Measurements from ENCODE around the gene OR8J3.
"Not testable (repeated sequence)": the region's sequence is repeated elsewhere in the genome, so short reads cannot be mapped to it uniquely, and the experiment has no call there.

The OR8J3 gene, protein sequence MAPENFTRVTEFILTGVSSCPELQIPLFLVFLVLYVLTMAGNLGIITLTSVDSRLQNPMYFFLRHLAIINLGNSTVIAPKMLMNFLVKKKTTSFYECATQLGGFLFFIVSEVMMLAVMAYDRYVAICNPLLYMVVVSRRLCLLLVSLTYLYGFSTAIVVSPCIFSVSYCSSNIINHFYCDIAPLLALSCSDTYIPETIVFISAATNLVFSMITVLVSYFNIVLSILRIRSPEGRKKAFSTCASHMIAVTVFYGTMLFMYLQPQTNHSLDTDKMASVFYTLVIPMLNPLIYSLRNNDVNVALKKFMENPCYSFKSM
- total RNA-seq, result 0 reads per million in 2 experiments

DNA sequence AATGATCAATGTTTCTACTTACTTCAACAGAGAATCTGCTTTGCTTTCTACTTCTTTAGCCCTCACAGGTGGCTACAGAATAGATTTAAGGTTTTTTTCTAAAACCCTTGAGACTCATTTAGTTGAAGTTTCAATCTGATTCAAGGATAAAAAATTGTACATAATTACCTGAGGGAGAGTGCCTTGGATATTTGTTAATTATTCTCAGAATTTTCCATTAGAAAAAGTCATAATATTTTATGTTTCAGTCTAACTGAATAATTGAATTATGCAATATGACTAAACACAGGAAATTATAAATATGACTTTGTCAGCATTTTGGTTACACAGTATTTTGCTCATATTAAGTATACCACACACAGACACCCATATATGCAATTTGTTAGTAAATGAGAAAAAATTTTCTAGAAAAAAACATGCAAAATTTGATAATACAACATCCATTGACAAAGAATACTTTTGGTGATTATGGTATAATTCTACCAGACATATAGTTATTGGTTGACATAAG, at the start of gene OR8J3:
Gene OR8J3, minus strand, starts transcription at position 51 of the 511 bp plus-strand sequence. CDS start 2,483 bp downstream, outside the sequence.
- DNase-seq (ENCODE audit: low read depth), result no peak

DNA sequence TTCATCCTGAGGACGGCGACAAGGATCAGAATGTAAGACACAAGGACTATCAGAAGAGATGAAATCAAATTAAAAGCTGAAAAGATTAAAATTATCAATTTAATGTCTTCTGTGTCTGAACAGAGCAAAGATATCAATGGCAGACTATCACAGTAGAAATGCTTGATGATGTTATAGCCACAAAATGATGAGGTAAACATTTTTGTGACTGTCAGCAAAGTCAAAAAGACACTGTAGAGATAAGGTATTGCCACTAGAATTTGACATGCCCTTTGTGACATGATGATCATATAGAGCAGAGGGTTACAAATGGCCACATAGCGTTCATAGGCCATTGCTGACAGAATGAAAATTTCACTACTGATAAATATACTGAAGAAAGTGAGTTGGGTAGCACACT, 48.6 kb upstream of the OR8J3 start:
- DNase-seq (ENCODE audit: low read depth), result no peak

DNA sequence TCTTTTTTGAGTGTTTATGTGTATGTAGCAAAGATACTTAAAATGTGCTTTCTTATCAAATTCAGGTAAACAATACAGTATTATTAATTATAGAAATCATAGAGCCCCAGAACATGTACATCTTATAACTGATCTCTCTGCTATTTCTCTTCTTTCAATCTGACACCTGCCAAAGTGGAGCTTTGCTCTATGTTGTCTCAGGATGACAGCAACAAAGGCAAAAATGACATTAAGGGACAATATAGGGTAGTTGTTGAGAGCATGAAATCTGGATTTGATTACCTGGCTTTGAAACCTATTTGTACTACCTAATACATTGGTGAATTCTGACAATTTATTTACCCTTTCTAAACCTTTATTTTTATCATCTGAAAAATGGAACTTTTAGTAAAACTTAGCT, 43.5 kb upstream of the OR8J3 start:
- DNase-seq (ENCODE audit: low read depth), result no peak

DNA sequence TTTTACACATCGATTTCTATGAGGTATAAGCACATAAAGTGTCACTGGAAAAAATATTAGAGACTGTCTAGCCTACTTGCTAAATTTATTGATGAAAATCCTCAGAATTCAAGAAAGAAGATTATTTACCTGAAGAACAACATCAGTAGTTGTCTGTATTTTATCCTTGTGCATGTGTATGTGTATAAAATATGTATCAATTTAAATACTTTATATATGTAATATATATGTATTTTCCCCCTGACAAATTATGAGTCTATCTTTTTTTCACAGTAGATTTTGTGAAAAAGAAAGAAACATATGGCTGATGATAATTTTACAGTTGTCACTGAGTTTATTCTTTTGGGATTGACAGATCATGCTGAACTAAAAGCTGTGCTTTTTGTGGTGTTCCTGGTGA, 36.3 kb upstream of the OR8J3 start, which contains the start of gene OR5J2:
Gene OR5J2, plus strand, starts transcription at position 301 of the 400 bp plus-strand sequence. Its CDS starts 0 bp downstream, at position 301.
- DNase-seq (ENCODE audit: low read depth), result no peak

DNA sequence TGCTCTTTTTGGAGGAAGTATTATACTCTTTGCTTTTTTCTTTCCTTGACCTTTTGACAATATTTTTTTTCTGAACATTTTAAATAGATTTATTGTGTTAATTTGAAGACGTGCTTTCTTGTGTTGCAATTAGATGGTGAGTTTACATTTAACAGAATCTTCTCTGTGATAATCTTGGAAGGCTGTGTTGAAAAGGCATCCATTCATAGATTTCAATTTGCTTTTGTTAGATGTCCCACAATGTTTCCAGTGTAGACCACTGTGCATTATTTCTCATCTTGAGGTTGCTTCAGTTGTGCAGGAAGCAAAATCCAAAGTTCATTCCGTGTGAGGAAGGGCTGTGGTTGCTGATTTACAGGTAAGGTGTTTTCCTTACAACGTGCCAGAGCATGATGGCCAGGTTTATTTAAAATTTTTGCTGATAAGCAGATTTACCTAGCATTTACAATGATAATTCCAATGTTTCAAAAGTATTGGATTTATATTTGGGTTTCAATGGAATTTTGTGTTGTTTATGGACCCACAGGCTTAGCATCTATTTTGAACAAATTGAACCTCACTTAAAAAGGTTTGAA, 32.3 kb upstream of the OR8J3 start:
- DNase-seq (ENCODE audit: low read depth), result no peak

DNA sequence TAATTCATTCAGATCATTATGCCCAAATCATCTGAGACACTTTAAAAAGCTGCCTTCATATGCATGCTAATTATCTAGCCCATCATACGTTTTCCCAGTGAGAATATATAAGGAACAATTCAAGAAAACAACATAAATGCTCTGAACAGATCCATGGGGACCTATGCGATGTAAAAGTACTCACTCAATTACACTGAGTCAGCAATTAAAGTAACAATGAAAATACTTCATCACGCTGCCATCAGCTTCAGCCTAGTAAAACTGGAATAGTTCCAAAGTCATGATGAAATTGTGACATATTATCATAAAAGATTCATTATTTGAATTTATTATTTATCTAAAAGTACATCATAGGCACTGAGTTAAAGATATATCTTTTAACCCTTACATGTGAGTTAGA, 23.8 kb upstream of the OR8J3 start:
- no peak for DNase-seq (ENCODE audit: low read depth)

DNA sequence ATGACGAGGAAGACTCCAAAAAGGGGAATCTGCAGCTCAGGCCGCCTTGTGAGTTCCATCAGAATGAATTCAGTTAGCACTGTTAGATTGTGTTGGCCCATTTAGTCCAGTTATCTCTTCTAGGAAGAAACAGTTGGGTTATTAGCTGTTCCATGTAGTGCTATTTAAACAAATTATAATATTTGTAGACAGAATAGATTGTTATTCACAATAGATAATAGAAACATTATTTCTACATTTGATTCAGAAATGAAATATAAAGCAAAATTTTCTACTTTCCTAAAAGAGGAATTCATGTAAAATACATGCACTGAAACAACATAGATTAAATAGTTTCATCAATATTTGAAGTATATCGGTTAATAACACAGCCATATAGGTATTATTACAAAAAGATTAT, 20.2 kb upstream of the OR8J3 start, which contains the start of gene OR8K5:
Gene OR8K5, minus strand, starts transcription at position 101 of the 400 bp plus-strand sequence. Its CDS starts 0 bp downstream, at position 101.
- DNase-seq (ENCODE audit: low read depth), result no peak

DNA sequence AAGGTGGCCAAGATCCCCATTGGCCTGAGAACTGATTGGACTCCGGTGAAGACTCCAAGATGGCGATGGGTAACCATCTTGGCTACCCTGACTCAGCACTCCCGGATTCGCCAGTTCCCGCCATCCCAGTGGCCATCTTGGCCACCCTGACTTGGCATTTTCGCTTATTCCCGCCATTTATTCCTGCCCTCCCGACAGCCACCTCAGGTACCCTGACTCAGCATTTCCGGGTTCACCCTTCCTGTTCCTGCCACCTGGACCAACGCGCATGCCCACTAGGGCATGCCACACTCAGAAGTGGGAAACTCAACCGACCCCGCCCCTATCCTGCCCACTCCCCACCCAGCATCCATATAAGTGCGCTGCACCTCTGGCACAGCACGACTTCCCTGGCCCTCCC, 12.3 kb upstream of the OR8J3 start:
- no peak for DNase-seq (ENCODE audit: low read depth)

DNA sequence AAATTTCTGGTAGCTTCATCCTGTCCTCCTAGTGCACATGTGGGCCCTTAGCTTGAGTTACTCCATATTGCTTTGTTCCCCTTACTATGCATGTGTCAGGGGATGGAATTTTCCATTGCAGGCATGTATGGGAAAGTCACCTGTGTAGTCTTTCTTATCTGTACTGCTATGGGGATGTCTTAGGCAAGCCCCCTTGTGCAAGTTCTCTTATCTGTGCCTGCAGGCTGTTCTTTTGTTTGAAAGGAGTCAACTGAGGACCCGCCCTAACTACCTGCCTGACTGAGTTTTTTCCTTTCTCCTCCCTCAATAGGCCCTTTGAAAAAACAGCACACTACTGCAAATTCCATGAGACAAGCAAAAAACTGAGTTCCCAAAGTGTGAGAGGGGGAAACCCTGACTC, 11.4 kb upstream of the OR8J3 start:
- no peak for DNase-seq (ENCODE audit: low read depth)

DNA sequence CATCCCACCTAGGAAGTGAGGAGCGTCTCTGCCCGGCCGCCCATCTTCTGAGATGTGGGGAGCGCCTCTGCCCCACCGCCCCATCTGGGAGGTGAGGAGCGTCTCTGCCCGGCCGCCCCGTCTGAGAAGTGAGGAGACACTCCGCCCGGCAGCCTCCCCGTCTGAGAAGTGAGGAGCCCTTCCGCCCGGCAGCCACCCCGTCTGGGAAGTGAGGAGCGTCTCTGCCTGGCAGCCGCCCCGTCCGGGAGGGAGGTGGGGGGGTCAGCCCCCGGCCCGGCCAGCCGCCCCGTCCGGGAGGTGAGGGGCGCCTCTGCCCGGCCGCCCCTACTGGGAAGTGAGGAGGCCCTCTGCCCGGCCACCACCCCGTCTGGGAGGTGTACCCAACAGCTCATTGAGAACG, 3.7 kb upstream of the OR8J3 start:
- DNase-seq (ENCODE audit: low read depth), result not testable (repeated sequence)

DNA sequence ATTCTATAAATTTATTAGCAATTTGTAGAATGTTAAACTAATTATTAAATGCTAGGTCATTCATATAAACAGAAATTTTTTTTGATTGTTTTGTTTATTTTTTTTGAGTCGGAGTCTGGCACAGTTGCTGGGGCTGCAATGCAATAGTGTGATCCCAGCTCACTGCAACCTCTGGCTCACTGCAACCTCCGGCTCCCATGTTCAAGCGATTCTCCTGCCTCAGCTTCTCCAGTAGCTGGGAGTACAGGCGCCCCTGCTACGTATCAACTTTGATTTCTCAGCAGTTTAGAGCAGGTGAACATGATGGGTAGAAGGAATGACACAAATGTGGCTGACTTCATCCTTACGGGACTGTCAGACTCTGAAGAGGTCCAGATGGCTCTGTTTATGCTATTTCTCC, 17.9 kb downstream of the OR8J3 start, which contains the start of gene OR8H3:
Gene OR8H3, plus strand, starts transcription at position 301 of the 400 bp plus-strand sequence. Its CDS starts 0 bp downstream, at position 301.
- DNase-seq (ENCODE audit: low read depth), result no peak

DNA sequence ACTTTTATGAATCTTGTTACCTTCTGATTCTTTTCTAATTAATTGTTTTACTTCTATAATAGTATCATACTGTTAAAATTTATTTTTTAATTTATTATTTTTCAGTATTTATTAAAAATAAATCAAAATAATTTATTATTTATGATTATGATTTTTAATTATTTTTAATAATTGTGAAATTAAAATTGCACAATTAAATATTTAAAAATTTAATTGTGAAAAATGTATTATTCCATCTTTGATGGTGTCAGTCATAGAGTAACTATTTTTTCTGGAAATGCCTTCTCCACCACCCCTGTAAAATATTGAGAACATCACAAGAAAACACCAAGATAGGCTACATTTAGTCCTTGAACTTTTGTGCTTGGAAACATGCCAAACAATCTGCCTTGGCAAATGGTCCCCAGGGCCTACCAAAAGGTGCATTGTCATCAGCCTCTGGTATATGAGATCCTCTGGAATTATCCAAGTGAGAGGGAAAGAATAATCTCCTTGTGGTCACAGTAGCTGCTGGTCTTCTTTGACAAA, 36.7 kb downstream of the OR8J3 start, which contains the start of gene OR8H2:
Gene OR8H2, plus strand, starts transcription at position 478 of the 528 bp plus-strand sequence. CDS start 1,356 bp downstream, outside the sequence.
- DNase-seq (ENCODE audit: low read depth), result no peak

DNA sequence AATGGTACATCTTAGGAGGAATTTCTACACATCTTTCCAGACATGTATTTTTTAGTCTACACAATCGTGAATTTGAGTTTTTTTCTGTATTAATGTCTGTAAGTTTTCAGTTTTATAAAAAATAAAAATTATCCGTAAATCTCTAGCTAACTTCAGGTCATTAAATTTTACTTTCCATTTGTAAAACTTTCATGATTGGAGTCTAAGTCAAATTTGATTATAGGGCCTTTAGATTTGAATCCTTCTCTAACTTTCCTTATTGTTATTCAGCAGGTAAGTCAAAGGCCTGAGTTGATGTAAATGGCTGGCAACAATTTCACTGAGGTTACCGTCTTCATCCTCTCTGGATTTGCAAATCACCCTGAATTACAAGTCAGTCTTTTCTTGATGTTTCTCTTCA, 47.0 kb downstream of the OR8J3 start, which contains the start of gene OR8I2:
Gene OR8I2, plus strand, starts transcription at position 301 of the 400 bp plus-strand sequence. Its CDS starts 0 bp downstream, at position 301.
- DNase-seq (ENCODE audit: low read depth), result no peak

DNA sequence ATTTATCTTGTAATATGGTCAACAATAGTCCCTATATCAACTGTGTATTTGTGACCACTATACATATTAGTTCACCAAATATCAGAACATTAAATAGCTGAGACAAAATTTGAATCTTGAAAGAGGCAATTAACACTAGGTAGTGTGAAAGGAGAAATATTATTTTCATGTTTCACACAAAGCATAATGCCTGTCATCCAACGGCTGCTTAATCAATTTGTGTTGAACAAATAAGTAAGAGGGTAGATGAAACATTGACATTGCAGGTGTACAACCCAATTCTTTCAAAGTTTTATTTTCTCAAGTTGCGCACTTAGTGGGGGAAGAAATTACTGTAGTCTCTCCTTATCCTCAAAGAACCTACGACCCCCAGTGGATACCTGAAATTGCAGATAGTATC, 50.3 kb downstream of the OR8J3 start:
- DNase-seq (ENCODE audit: low read depth), result no peak
